A673 (cell line): ENCODE data around the gene TTN. TPM values are rescaled to one million over a fixed set of nuclear protein-coding genes. Genes with fewer than 3 reads are reported as not detected.

Experiments
- BruUV-seq: library from RNA; stranded (reverse); fragments of 400-500 nt; replicated peaks from 2 replicates; lab custom pipeline; 2021; lab: Mats Ljungman, UMichigan
- CTCF ChIA-PET: fragments of 300-600 bp; sonication (Branson Sonifier 250); formaldehyde crosslinking; loops from one replicate; lab custom pipeline; 2022; ENCODE audit warnings: antibody characterized with exemption; lab: Charles Lee
- POLR2A ChIA-PET: fragments of 300-600 bp; sonication (Branson Sonifier 250); formaldehyde crosslinking; loops from one replicate; lab custom pipeline; 2022; ENCODE audit warnings: antibody characterized with exemption; ENCODE audit not compliant: low non-redundant PET; lab: Charles Lee
- DNase-seq: peaks from one replicate; pipeline ENCODE4 v3.0.0-alpha.2; 2015; ENCODE audit warnings: low spot score
- H3K27ac ChIP-seq: fragments of 200-600 bp; sonication (generic); 2 replicates; pipeline ENCODE4 v1.5.1; 2016; ENCODE audit warnings: mixed run types, low read depth, mild to moderate bottlenecking, mixed read lengths, antibody characterized with exemption, low read length; ENCODE audit not compliant: poor library complexity, severe bottlenecking
- H3K27me3 ChIP-seq: fragments of 200-600 bp; sonication (generic); replicated peaks from 2 replicates; pipeline ENCODE4 v1.6.1; 2017; ENCODE audit warnings: mixed run types, low read depth, mild to moderate bottlenecking, mixed read lengths, antibody characterized with exemption, low read length; ENCODE audit not compliant: insufficient read depth, poor library complexity
- H3K36me3 ChIP-seq: fragments of 200-600 bp; sonication (generic); 2 replicates; pipeline ENCODE4 v1.6.1; 2016; ENCODE audit warnings: mixed run types, mild to moderate bottlenecking, mixed read lengths, antibody characterized with exemption, low read length; ENCODE audit not compliant: insufficient read depth, poor library complexity, severe bottlenecking
- H3K4me1 ChIP-seq: fragments of 200-600 bp; sonication (generic); 2 replicates; pipeline ENCODE4 v1.6.1; 2017; ENCODE audit warnings: mixed run types, mild to moderate bottlenecking, mixed read lengths, antibody characterized with exemption, low read length; ENCODE audit not compliant: insufficient read depth, poor library complexity, severe bottlenecking
- H3K4me3 ChIP-seq: fragments of 200-600 bp; sonication (generic); 2 replicates; pipeline ENCODE4 v1.5.1; 2016; ENCODE audit warnings: low read depth, mixed run types, mild to moderate bottlenecking, mixed read lengths, low read length; ENCODE audit not compliant: poor library complexity, severe bottlenecking
- H3K9me3 ChIP-seq: fragments of 200-600 bp; sonication (generic); 2 replicates; pipeline ENCODE4 v1.6.1; 2016; ENCODE audit warnings: mixed run types, low read depth, mild to moderate bottlenecking, mixed read lengths, antibody characterized with exemption, low read length; ENCODE audit not compliant: poor library complexity, severe bottlenecking
- EZH2 ChIP-seq: fragments of 200-600 bp; sonication (generic); IDR thresholded peaks from 2 replicates; pipeline ENCODE4 v1.6.1; 2017; ENCODE audit warnings: borderline replicate concordance, low read depth, mild to moderate bottlenecking, mixed read lengths, antibody characterized with exemption, low read length; ENCODE audit not compliant: poor library complexity, severe bottlenecking
- intact Hi-C: fragments of 100-400 bp; cut with micrococcal nuclease; formaldehyde crosslinking; loops from one replicate; pipeline ENCODE4 v1.10.0; 2022; ENCODE audit not compliant: unreplicated experiment
- total RNA-seq: library from RNA; stranded (reverse); gene quantifications from 2 replicates; pipeline ENCODE4 v1.2.3, GENCODE V29; 2021
- TF ChIP-seq, protein P1 (sequence below): fragments of 300-800, 200-600 bp; sonication (generic); conservative IDR thresholded peaks from 2 replicates; pipeline ENCODE4 v1.5.1; 2017; ENCODE audit warnings: low read depth, mild to moderate bottlenecking, antibody characterized with exemption, low read length, moderate library complexity, mixed read lengths

The TTN gene
- total RNA-seq, 1 experiment from 2014 or later = under 0.01 TPM

DNA sequence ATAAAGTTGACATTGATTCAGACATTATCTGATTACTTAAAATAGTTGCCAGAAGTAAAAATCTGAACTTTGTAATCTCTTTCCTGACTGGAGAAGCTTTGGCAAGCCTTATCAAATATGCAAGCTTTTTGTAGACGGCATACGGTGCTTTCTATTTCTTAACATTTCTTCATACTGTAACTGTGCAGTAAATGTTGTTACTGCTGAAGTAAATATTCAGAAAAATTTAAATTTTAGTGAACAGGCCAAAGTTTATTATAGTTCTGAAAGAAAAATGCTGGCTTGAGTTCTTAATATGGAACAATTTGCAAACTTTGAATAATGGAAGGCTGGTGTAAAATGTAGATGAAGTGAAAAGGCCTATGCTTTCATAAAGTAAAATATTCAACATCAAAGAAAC is 1.8 kb downstream of the TTN start:
- H3K27ac ChIP-seq = no peak overlapping the region
- TF ChIP-seq, protein P1, sequence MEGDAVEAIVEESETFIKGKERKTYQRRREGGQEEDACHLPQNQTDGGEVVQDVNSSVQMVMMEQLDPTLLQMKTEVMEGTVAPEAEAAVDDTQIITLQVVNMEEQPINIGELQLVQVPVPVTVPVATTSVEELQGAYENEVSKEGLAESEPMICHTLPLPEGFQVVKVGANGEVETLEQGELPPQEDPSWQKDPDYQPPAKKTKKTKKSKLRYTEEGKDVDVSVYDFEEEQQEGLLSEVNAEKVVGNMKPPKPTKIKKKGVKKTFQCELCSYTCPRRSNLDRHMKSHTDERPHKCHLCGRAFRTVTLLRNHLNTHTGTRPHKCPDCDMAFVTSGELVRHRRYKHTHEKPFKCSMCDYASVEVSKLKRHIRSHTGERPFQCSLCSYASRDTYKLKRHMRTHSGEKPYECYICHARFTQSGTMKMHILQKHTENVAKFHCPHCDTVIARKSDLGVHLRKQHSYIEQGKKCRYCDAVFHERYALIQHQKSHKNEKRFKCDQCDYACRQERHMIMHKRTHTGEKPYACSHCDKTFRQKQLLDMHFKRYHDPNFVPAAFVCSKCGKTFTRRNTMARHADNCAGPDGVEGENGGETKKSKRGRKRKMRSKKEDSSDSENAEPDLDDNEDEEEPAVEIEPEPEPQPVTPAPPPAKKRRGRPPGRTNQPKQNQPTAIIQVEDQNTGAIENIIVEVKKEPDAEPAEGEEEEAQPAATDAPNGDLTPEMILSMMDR = no peak
- TF ChIP-seq EZH2 = no peak
- ChIA-PET POLR2A (no interaction called here), CTCF (no interaction called here)
- intact Hi-C loops = no loop called here
- H3K27me3 ChIP-seq = peaks cover 8% of the 10 kb centered on the region
- BruUV-seq = no TSS peak
- no peaks in the 10 kb centered on the region for H3K36me3 ChIP-seq
- no peaks in the 10 kb centered on the region for H3K4me1 ChIP-seq
- no peak overlapping the region for H3K4me3 ChIP-seq
- H3K9me3 ChIP-seq = no peaks in the 10 kb centered on the region
- no peak for DNase-seq

GRCh38 chr2:178804791-178805190 is 2.4 kb downstream of the TTN start:
- Histone ChIP-seq H3K36me3 (no peaks in the 10 kb centered on the region), H3K27ac (no peak overlapping the region), H3K27me3 (peaks cover 15% of the 10 kb centered on the region), H3K4me3 (no peak overlapping the region), H3K9me3 (no peaks in the 10 kb centered on the region), H3K4me1 (no peaks in the 10 kb centered on the region)
- POLR2A ChIA-PET = no interaction called here
- peak; percentile 34 for DNase-seq
- intact Hi-C loops = no loop called here
- CTCF ChIA-PET = interaction anchor here (0.6 kb wide), 1 partner anchor 219 kb away, joined by 3 read pairs; no protein-coding TSS in a partner anchor
- no TSS peak for BruUV-seq
- TF ChIP-seq, protein P1 = peak; percentile 70
- TF ChIP-seq EZH2 = no peak

DNA sequence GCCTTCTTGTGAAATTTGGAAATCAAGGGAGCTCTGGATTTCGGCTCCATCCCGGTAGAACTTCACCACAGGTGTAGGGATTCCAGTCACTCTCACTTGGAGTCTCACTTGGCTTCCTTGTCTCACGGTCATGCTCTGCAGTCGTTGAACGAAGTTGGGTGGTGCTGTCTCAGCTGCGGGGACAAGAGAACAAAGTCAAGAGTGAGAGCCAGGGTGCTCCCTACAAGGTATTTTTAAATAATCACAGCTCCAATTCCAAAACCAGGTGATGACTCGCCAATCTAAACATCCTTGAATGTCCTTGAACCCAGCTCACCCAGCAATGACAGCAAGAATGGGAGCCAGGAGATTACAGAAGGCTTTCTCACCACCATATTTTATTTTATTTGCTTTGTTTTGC is 6.7 kb downstream of the TTN start:
- Histone ChIP-seq H3K27ac (no peak overlapping the region), H3K4me3 (no peak overlapping the region), H3K36me3 (no peaks in the 10 kb centered on the region), H3K9me3 (peaks cover 4% of the 10 kb centered on the region), H3K4me1 (no peaks in the 10 kb centered on the region), H3K27me3 (peaks cover 16% of the 10 kb centered on the region)
- BruUV-seq = no TSS peak
- no peak for TF ChIP-seq EZH2
- TF ChIP-seq, protein P1 = no peak
- ChIA-PET POLR2A (interaction anchor here (0.6 kb wide), 1 partner anchor 26 kb away, joined by 8 read pairs; no protein-coding TSS in a partner anchor), CTCF (no interaction called here)
- DNase-seq = no peak
- intact Hi-C loops = no loop called here
